GM23338 (cell line): ENCODE results near the gene VWCE. TPM values are rescaled to one million over a fixed set of nuclear protein-coding genes. Genes with fewer than 3 reads are reported as not detected.

Source experiments
- ATAC-seq: fragments of 200-7000 bp; cut with Tn5 transposase; 3 replicates; pipeline ENCODE4 v1.9.1; 2020
- DNase-seq: peaks from one replicate; pipeline ENCODE4 v3.0.0-alpha.2; 2015; ENCODE audit warnings: low spot score
- H2AFZ ChIP-seq: fragments of 200-600 bp; sonication (generic); 2 replicates; pipeline ENCODE4 v1.8.0; 2016; ENCODE audit warnings: antibody characterized with exemption, mild to moderate bottlenecking, moderate library complexity
- H3F3A ChIP-seq: fragments of 200-600 bp; sonication (generic); replicated peaks from 2 replicates; pipeline ENCODE4 v1.8.0; 2017; ENCODE audit warnings: antibody characterized with exemption, mixed run types, low read depth
- H3K27ac ChIP-seq: fragments of 200-600 bp; sonication (generic); 2 replicates; pipeline ENCODE4 v1.6.1; 2016; ENCODE audit warnings: low read depth
- H3K27me3 ChIP-seq: fragments of 200-600 bp; sonication (generic); 2 replicates; pipeline ENCODE4 v1.8.0; 2016; ENCODE audit warnings: mild to moderate bottlenecking, mixed run types, moderate library complexity; ENCODE audit not compliant: insufficient read depth
- H3K36me3 ChIP-seq: fragments of 200-600 bp; sonication (generic); 2 replicates; pipeline ENCODE4 v1.8.0; 2016; ENCODE audit warnings: mild to moderate bottlenecking; ENCODE audit not compliant: insufficient read depth
- H3K4me1 ChIP-seq: fragments of 200-600 bp; sonication (generic); 2 replicates; pipeline ENCODE4 v1.8.0; 2016; ENCODE audit warnings: mild to moderate bottlenecking, moderate library complexity; ENCODE audit not compliant: insufficient read depth
- H3K4me2 ChIP-seq: fragments of 200-600 bp; sonication (generic); 2 replicates; pipeline ENCODE4 v1.7.1; 2017; ENCODE audit warnings: mixed run types
- H3K4me3 ChIP-seq: fragments of 200-600 bp; sonication (generic); 2 replicates; pipeline ENCODE4 v1.6.1; 2016; ENCODE audit warnings: mixed run types
- H3K79me2 ChIP-seq: fragments of 200-600 bp; sonication (generic); replicated peaks from 2 replicates; pipeline ENCODE4 v1.8.0; 2017; ENCODE audit warnings: mild to moderate bottlenecking; ENCODE audit not compliant: insufficient read depth
- H3K9me2 ChIP-seq: fragments of 200-600 bp; sonication (generic); 2 replicates; pipeline ENCODE4 v1.8.0; 2017; ENCODE audit not compliant: insufficient read depth
- H4K20me1 ChIP-seq: fragments of 200-600 bp; sonication (generic); replicated peaks from 2 replicates; pipeline ENCODE4 v1.8.0; 2017; ENCODE audit warnings: mild to moderate bottlenecking; ENCODE audit not compliant: insufficient read depth
- H3K27ac Mint-ChIP-seq: 2 replicates; pipeline ENCODE4 v1.8.0; 2020; ENCODE audit warnings: inconsistent platforms, mild to moderate bottlenecking, moderate library complexity, mixed read lengths
- H3K27me3 Mint-ChIP-seq: 3 replicates; pipeline ENCODE4 v1.8.0; 2022; ENCODE audit warnings: low read depth, mild to moderate bottlenecking, moderate library complexity, mixed read lengths, inconsistent platforms; ENCODE audit not compliant: insufficient read depth, poor library complexity
- H3K36me3 Mint-ChIP-seq: 3 replicates; pipeline ENCODE4 v1.8.0; 2021; ENCODE audit warnings: low read depth, mild to moderate bottlenecking, inconsistent platforms, moderate library complexity, mixed read lengths
- H3K4me1 Mint-ChIP-seq: 3 replicates; pipeline ENCODE4 v1.8.0; 2020; ENCODE audit warnings: mild to moderate bottlenecking, inconsistent platforms, mixed read lengths
- H3K4me3 Mint-ChIP-seq: 3 replicates; pipeline ENCODE4 v1.8.0; 2021; ENCODE audit warnings: moderate library complexity, mild to moderate bottlenecking, inconsistent platforms, mixed read lengths
- H3K9me3 Mint-ChIP-seq: 3 replicates; pipeline ENCODE4 v1.8.0; 2020; ENCODE audit warnings: moderate library complexity, mild to moderate bottlenecking, inconsistent platforms, mixed read lengths
- CREB1 ChIP-seq: fragments of 250-450 bp; sonication (Bioruptor Pico); IDR thresholded peaks from 2 replicates; pipeline ENCODE4 v1.5.0; 2020; ENCODE audit warnings: low read depth, mild to moderate bottlenecking, moderate library complexity
- CTCF ChIP-seq, 2 experiments: fragments of 200-600 bp in 1 of 2; sonication (generic) in 1 of 2; conservative IDR thresholded peaks; 2 replicates each; pipeline versions ENCODE4 v1.5.1 to v1.6.1; 2016 to 2017; ENCODE audit warnings: antibody characterized with exemption in 2 of 2, low read depth in 2 of 2, mild to moderate bottlenecking in 2 of 2, moderate library complexity in 1 of 2
- ETS1 ChIP-seq: IDR thresholded peaks from 2 replicates; pipeline ENCODE4 v1.6.1; 2016; ENCODE audit warnings: antibody characterized with exemption
- EZH2 ChIP-seq: fragments of 200-600 bp; sonication (generic); IDR thresholded peaks from one replicate; pipeline ENCODE4 v1.8.0; 2017; ENCODE audit warnings: antibody characterized with exemption, mild to moderate bottlenecking, low read depth; ENCODE audit not compliant: unreplicated experiment
- EZH2phosphoT487 ChIP-seq: fragments of 200-600 bp; sonication (generic); IDR thresholded peaks from one replicate; pipeline ENCODE4 v1.8.1; 2018; ENCODE audit warnings: antibody characterized with exemption; ENCODE audit not compliant: unreplicated experiment
- JUNB ChIP-seq: IDR thresholded peaks from one replicate; pipeline ENCODE4 v1.6.1; 2016; ENCODE audit warnings: antibody characterized with exemption; ENCODE audit not compliant: unreplicated experiment
- NANOG ChIP-seq: IDR thresholded peaks from 2 replicates; pipeline ENCODE4 v1.6.1; 2016; ENCODE audit warnings: antibody characterized with exemption, borderline replicate concordance
- POLR2AphosphoS5 ChIP-seq: IDR thresholded peaks from 2 replicates; pipeline ENCODE4 v1.6.1; 2016; ENCODE audit warnings: antibody characterized with exemption, low read depth
- REST ChIP-seq: IDR thresholded peaks from one replicate; pipeline ENCODE4 v1.6.1; 2018; ENCODE audit warnings: antibody characterized with exemption; ENCODE audit not compliant: unreplicated experiment
- STAT1 ChIP-seq: IDR thresholded peaks from one replicate; pipeline ENCODE4 v1.6.1; 2016; ENCODE audit warnings: antibody characterized with exemption; ENCODE audit not compliant: unreplicated experiment
- ZNF114 ChIP-seq: fragments of 250-450 bp; sonication (Bioruptor Pico); IDR thresholded peaks from 2 replicates; pipeline ENCODE4 v1.5.0; 2020; ENCODE audit warnings: mild to moderate bottlenecking, moderate library complexity
- ZNF331 ChIP-seq: fragments of 250-450 bp; sonication (Bioruptor Pico); IDR thresholded peaks from 2 replicates; pipeline ENCODE4 v1.5.0; 2020; ENCODE audit warnings: low read depth, mild to moderate bottlenecking, moderate library complexity
- ZNF462 ChIP-seq: fragments of 250-450 bp; sonication (Bioruptor Pico); IDR thresholded peaks from 2 replicates; pipeline ENCODE4 v1.5.0; 2020; ENCODE audit warnings: mild to moderate bottlenecking, moderate library complexity
- polyA plus RNA-seq: library from polyadenylated mRNA; unstranded; fragments of >200 nt; fragmentation: Nextera tagmentation; extraction: Ambion mirVana; gene quantifications from 2 replicates; pipeline ENCODE4 v1.2.1, GENCODE V29; 2016
- total RNA-seq: library from RNA; depleted of rRNA; stranded (reverse); fragments of >200 nt; shearing (Covaris generic); gene quantifications from 2 replicates; pipeline ENCODE4 v1.2.3, GENCODE V29; 2014

VWCE gene
- total and polyA plus RNA-seq, 2 experiments from 2014 or later = 9.9 to 16.9 TPM

GRCh38 chr11:61266602-61267001 is 28.5 kb downstream of the VWCE start:
- Histone ChIP-seq H4K20me1 (peaks cover 8% of the 10 kb centered on the region; the same call in 1 of the 2 replicates), H3K4me2 (no peak overlapping the region), H3K79me2 (no peaks in the 10 kb centered on the region), H3K4me1 (no peaks in the 10 kb centered on the region), H3K27ac (no peak overlapping the region), H2AFZ (no peak overlapping the region), H3K27me3 (no peaks in the 10 kb centered on the region), H3F3A (no peaks in the 10 kb centered on the region), H3K36me3 (no peaks in the 10 kb centered on the region), H3K4me3 (no peak overlapping the region), H3K9me2 (no peaks in the 10 kb centered on the region)
- H3K4me3 Mint-ChIP-seq = no peak overlapping the region
- peaks cover 9% of the 10 kb centered on the region; the same call in 1 of the 3 replicates for H3K36me3 Mint-ChIP-seq
- peaks cover 2% of the 10 kb centered on the region for H3K27me3 Mint-ChIP-seq
- no peak overlapping the region for H3K27ac Mint-ChIP-seq
- no peaks in the 10 kb centered on the region for H3K9me3 Mint-ChIP-seq
- H3K4me1 Mint-ChIP-seq = no peaks in the 10 kb centered on the region
- ATAC-seq = no peak
- DNase-seq = no peak
- TF ChIP-seq ZNF114 (CRISPR knock-in tag) = no peak
- TF ChIP-seq POLR2AphosphoS5 = no peak
- no peak for TF ChIP-seq CTCF (conservative IDR thresholded peaks at IDR 0.05; ENCODE audit: low read depth in 2 of 2)
- no peak for TF ChIP-seq REST
- TF ChIP-seq EZH2 = no peak
- no peak for TF ChIP-seq STAT1
- no peak for TF ChIP-seq ZNF331 (CRISPR knock-in tag)
- no peak for TF ChIP-seq ZNF462 (CRISPR knock-in tag)
- TF ChIP-seq CREB1 (CRISPR knock-in tag) = no peak
- TF ChIP-seq ETS1 = no peak
- no peak for TF ChIP-seq EZH2phosphoT487
- TF ChIP-seq NANOG = no peak
- no peak for TF ChIP-seq JUNB
